B cell (primary cell): ENCODE results near the gene TTC34. TPM values are rescaled to one million over a fixed set of nuclear protein-coding genes. Genes with fewer than 3 reads are reported as not detected.

Experiments
- ATAC-seq: fragments of 200-7000 bp; cut with Tn5 transposase; one replicate; pipeline ENCODE4 v1.10.0; 2021; ENCODE audit warnings: low read depth, mild to moderate bottlenecking, moderate number of reproducible peaks, moderate library complexity
- CTCF ChIA-PET: fragments of 350-600 bp; sonication (Branson Sonifier 250); formaldehyde crosslinking; loops from one replicate; lab custom pipeline; 2021; ENCODE audit warnings: antibody characterized with exemption, inconsistent platforms; lab: Charles Lee
- POLR2A ChIA-PET: fragments of 350-600 bp; sonication (Branson Sonifier 250); formaldehyde crosslinking; loops from one replicate; lab custom pipeline; 2021; ENCODE audit warnings: antibody characterized with exemption; lab: Charles Lee
- DNase-seq: peaks from one replicate; pipeline ENCODE4 v3.0.0; 2013
- H2AFZ ChIP-seq: 2 replicates; pipeline ENCODE4 v1.6.1; 2012; ENCODE audit warnings: mild to moderate bottlenecking, low read depth, low read length; ENCODE audit not compliant: insufficient read depth, poor library complexity, severe bottlenecking
- H3K27ac ChIP-seq, 2 donors: 1 replicate in 1 of 2; 2 replicates in 1 of 2; pipeline ENCODE4 v1.5.1; 2012 to 2013; ENCODE audit warnings: low read length in 2 of 2, mild to moderate bottlenecking in 2 of 2, moderate library complexity in 1 of 2
- H3K27me3 ChIP-seq, 4 experiments: fragments of 200-600 bp in 1 of 4; sonication (generic) in 1 of 4; replicated peaks in 1 of 4; 1 replicate in 2 of 4; 2 replicates in 2 of 4; pipeline versions ENCODE4 v1.6.1 to v1.7.0; 2013 to 2016; ENCODE audit warnings: low read length in 3 of 4, mild to moderate bottlenecking in 2 of 4, mixed read lengths in 1 of 4, moderate library complexity in 1 of 4; ENCODE audit not compliant: insufficient read depth in 4 of 4, control insufficient read depth in 3 of 4; ENCODE audit errors: control extremely low read depth in 1 of 4
- H3K36me3 ChIP-seq, 2 experiments: replicated peaks in 1 of 2; 1 replicate in 1 of 2; 2 replicates in 1 of 2; pipeline versions ENCODE4 v1.6.1 to v1.7.1; 2013; ENCODE audit warnings: low read length in 1 of 2; ENCODE audit not compliant: insufficient read depth in 2 of 2, control insufficient read depth in 1 of 2; ENCODE audit errors: control extremely low read depth in 1 of 2, extremely low read depth in 1 of 2
- H3K4me1 ChIP-seq, 2 donors: fragments of 200-600 bp in 1 of 2; sonication (generic) in 1 of 2; 1 replicate in 1 of 2; 2 replicates in 1 of 2; pipeline versions ENCODE4 v1.5.1 to v1.6.1; 2013 to 2017; ENCODE audit warnings: low read length in 2 of 2; ENCODE audit not compliant: control insufficient read depth in 2 of 2, insufficient read depth in 2 of 2
- H3K4me2 ChIP-seq: replicated peaks from 2 replicates; pipeline ENCODE3; 2012; ENCODE audit warnings: mild to moderate bottlenecking, low read depth, low read length; ENCODE audit not compliant: poor library complexity, severe bottlenecking
- H3K4me3 ChIP-seq, 5 experiments: fragments of 200-600 bp in 1 of 5; sonication (generic) in 1 of 5; 1 replicate in 3 of 5; 2 replicates in 2 of 5; pipeline versions ENCODE4 v1.5.1 to v1.7.0; 2011 to 2016; ENCODE audit warnings: low read length in 4 of 5, mild to moderate bottlenecking in 4 of 5, low read depth in 2 of 5, control low read depth in 1 of 5, moderate library complexity in 1 of 5; ENCODE audit not compliant: insufficient read depth in 1 of 5; ENCODE audit errors: control extremely low read depth in 1 of 5, extremely low read depth in 1 of 5
- H3K79me2 ChIP-seq: fragments of 200-600 bp; sonication (generic); one replicate; pipeline ENCODE4 v1.6.0; 2016; ENCODE audit warnings: low read length; ENCODE audit not compliant: control insufficient read depth, insufficient read depth
- H3K9ac ChIP-seq: fragments of 200-600 bp; sonication (generic); 2 replicates; pipeline ENCODE4 v1.6.1; 2017; ENCODE audit warnings: mild to moderate bottlenecking, low read length, moderate library complexity
- H3K9me3 ChIP-seq, 3 donors: one replicate each; pipeline versions ENCODE4 v1.6.1 to v1.7.1; 2013; ENCODE audit warnings: low read length in 2 of 3; ENCODE audit not compliant: control insufficient read depth in 2 of 3, insufficient read depth in 1 of 3; ENCODE audit errors: control extremely low read depth in 1 of 3
- H4K20me1 ChIP-seq: 2 replicates; pipeline ENCODE4 v1.6.0; 2012; ENCODE audit warnings: mild to moderate bottlenecking, low read length; ENCODE audit not compliant: insufficient read depth, control insufficient read depth, poor library complexity, severe bottlenecking
- H3K27ac Mint-ChIP-seq: one replicate; pipeline ENCODE4 v1.8.0; 2021; ENCODE audit warnings: mixed read lengths
- H3K27me3 Mint-ChIP-seq: one replicate; pipeline ENCODE4 v1.8.0; 2021; ENCODE audit warnings: mixed read lengths
- H3K4me1 Mint-ChIP-seq: one replicate; pipeline ENCODE4 v1.8.0; 2021; ENCODE audit warnings: mixed read lengths
- H3K4me3 Mint-ChIP-seq: one replicate; pipeline ENCODE4 v1.8.0; 2021; ENCODE audit warnings: mixed read lengths
- H3K9me3 Mint-ChIP-seq: one replicate; pipeline ENCODE4 v1.8.0; 2022; ENCODE audit warnings: mixed read lengths; ENCODE audit not compliant: insufficient read depth
- EZH2 ChIP-seq: IDR thresholded peaks from 2 replicates; pipeline ENCODE4 v1.6.1; 2012; ENCODE audit warnings: borderline replicate concordance, low read depth, mild to moderate bottlenecking, moderate library complexity, low read length; ENCODE audit not compliant: insufficient read depth, poor library complexity, severe bottlenecking
- WGBS: methylation state at CpG from one replicate; pipeline ENCODE4 v1.1.5; 2013; ENCODE audit warnings: missing lambda C conversion rate; ENCODE audit not compliant: insufficient coverage; 5-methylcytosine and 5-hydroxymethylcytosine counted together
- intact Hi-C: fragments of 100-400 bp; cut with micrococcal nuclease; formaldehyde crosslinking; loops from one replicate; pipeline ENCODE4 v1.10.0; 2022
- polyA plus RNA-seq: library from polyadenylated mRNA; depleted of rRNA; stranded (reverse); fragments of >200 nt; gene quantifications from 2 replicates; pipeline ENCODE4 v1.2.3, GENCODE V29; 2012
- total RNA-seq, 2 donors: library from RNA; stranded (reverse); fragments of 120-200 nt in 1 of 2; gene quantifications; 1 replicate in 1 of 2; 2 replicates in 1 of 2; pipeline versions ENCODE4 v1.2.3 to v1.2.4, GENCODE V29; 2013 to 2022
- TF ChIP-seq, protein P1 (sequence below): fragments of 200-600 bp; IDR thresholded peaks from one replicate; pipeline ENCODE4 v1.8.0; 2022; ENCODE audit warnings: antibody characterized with exemption, mild to moderate bottlenecking

The TTC34 gene
- total and polyA plus RNA-seq, 2 donors (not counting 1 experiment from before 2014, with no cell fraction given): 2.1 to 8.1 TPM

- ChIA-PET POLR2A (no interaction called here), CTCF (no interaction called here)
- no peaks in the 10 kb centered on the region for H3K4me1 Mint-ChIP-seq
- Histone ChIP-seq H3K36me3 (no peaks in the 10 kb centered on the region), H3K9me3 (peaks cover 0 to 12% (median 0%) of the 10 kb centered on the region in 3 donors), H3K27ac (no peak overlapping the region), H3K27me3 (no peaks in the 10 kb centered on the region), H2AFZ (no peak overlapping the region), H3K4me2 (no peak overlapping the region), H3K79me2 (no peaks in the 10 kb centered on the region), H3K4me1 (no peaks in the 10 kb centered on the region), H3K4me3 (no peak overlapping the region), H4K20me1 (no peaks in the 10 kb centered on the region), H3K9ac (no peak overlapping the region)
- no peak for TF ChIP-seq EZH2
- TF ChIP-seq, protein P1, sequence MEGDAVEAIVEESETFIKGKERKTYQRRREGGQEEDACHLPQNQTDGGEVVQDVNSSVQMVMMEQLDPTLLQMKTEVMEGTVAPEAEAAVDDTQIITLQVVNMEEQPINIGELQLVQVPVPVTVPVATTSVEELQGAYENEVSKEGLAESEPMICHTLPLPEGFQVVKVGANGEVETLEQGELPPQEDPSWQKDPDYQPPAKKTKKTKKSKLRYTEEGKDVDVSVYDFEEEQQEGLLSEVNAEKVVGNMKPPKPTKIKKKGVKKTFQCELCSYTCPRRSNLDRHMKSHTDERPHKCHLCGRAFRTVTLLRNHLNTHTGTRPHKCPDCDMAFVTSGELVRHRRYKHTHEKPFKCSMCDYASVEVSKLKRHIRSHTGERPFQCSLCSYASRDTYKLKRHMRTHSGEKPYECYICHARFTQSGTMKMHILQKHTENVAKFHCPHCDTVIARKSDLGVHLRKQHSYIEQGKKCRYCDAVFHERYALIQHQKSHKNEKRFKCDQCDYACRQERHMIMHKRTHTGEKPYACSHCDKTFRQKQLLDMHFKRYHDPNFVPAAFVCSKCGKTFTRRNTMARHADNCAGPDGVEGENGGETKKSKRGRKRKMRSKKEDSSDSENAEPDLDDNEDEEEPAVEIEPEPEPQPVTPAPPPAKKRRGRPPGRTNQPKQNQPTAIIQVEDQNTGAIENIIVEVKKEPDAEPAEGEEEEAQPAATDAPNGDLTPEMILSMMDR: no peak
- no peaks in the 10 kb centered on the region for H3K9me3 Mint-ChIP-seq
- DNase-seq (no peak), ATAC-seq (no peak)
- no peak overlapping the region for H3K4me3 Mint-ChIP-seq
- intact Hi-C loops: no loop called here
- no peak overlapping the region for H3K27ac Mint-ChIP-seq
- WGBS: 85% methylated on average over 13 of the region's 15 CpGs
- H3K27me3 Mint-ChIP-seq: no peaks in the 10 kb centered on the region
Observed at GRCh38 chr1:2815551-2815950, 14.1 kb upstream of the TTC34 start.

DNA sequence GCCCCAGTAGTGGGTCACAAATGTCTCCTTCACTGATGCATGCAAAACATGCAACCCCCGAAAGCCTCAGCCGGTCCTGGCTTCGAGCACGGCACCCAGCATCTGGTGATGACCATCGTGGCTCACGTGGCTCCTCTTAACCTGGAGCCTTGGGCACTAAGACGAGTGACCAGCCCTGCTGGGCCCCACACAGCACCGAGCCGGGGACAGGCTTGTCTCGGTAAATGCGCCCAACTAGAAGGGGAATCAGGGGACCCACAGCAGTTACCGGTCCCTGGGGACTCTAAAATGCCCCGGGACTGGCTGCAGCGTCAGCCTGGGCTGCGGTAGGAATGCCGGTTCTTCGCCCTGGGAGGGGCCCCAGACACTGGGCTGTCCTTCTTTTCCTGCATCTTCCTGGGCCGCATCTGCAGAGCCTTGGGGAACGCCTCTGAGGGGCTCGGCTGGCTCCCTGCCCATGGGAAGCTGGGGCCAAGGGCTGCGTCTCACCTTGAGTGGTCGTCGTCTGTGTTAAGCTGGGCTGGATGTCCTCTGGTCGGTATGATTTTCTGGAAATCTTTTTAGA, 13.1 kb upstream of the TTC34 start:
- intact Hi-C loops: no loop called here
- no peaks in the 10 kb centered on the region for H3K79me2 ChIP-seq
- CTCF ChIA-PET: no interaction called here
- Mint-ChIP-seq H3K27me3 (no peaks in the 10 kb centered on the region), H3K4me3 (no peak overlapping the region), H3K4me1 (no peaks in the 10 kb centered on the region), H3K27ac (no peak overlapping the region), H3K9me3 (no peaks in the 10 kb centered on the region)
- ATAC-seq (no peak), DNase-seq (no peak)
- H3K4me1 ChIP-seq: no peaks in the 10 kb centered on the region
- no peaks in the 10 kb centered on the region for H4K20me1 ChIP-seq
- H3K27me3 ChIP-seq: no peaks in the 10 kb centered on the region
- H3K9ac ChIP-seq: no peak overlapping the region
- POLR2A ChIA-PET: no interaction called here
- no peak overlapping the region for H3K27ac ChIP-seq
- no peak overlapping the region for H2AFZ ChIP-seq
- peaks cover 0 to 12% (median 0%) of the 10 kb centered on the region in 3 donors for H3K9me3 ChIP-seq
- no peak overlapping the region for H3K4me2 ChIP-seq
- no peaks in the 10 kb centered on the region for H3K36me3 ChIP-seq
- WGBS: 93% methylated on average over 21 of the region's 24 CpGs
- H3K4me3 ChIP-seq: no peak overlapping the region
- TF ChIP-seq EZH2: no peak
- TF ChIP-seq, protein P1: no peak
